K562 (cell line): ENCODE results near the gene TTC9C. TPM values are rescaled to one million over a fixed set of nuclear protein-coding genes. Genes with fewer than 3 reads are reported as not detected.

Source experiments
- ATAC-seq: fragments of 200-7000 bp; cut with Tn5 transposase; 3 replicates; pipeline ENCODE4 v1.9.1; 2020; ENCODE audit warnings: moderate library complexity
- BruUV-seq: library from RNA; stranded (reverse); fragments of 400-500 nt; replicated peaks from 2 replicates; lab custom pipeline; 2021; lab: Mats Ljungman, UMichigan
- CTCF ChIA-PET: fragments of 300-600 bp; formaldehyde crosslinking; extraction: SDS; loops from one replicate; lab custom pipeline; 2021; ENCODE audit warnings: low intra/inter-chr PET ratio; lab: Yijun Ruan, JAX
- POLR2A ChIA-PET: fragments of 300-600, 350-650 bp; sonication (Branson Sonifier 250); formaldehyde crosslinking; extraction: SDS; loops from one replicate; lab custom pipeline; 2021; ENCODE audit warnings: antibody characterized with exemption, inconsistent platforms; lab: Yijun Ruan, JAX
- DNase-seq, 4 experiments: peaks; one replicate each; pipeline versions ENCODE4 v3.0.0 to v3.0.0-alpha.2; 2011 to 2018; ENCODE audit warnings: low spot score in 3 of 4, mixed read lengths in 3 of 4; ENCODE audit errors: extremely low read depth in 1 of 4
- FAIRE-seq: peaks from 2 replicates; lab custom pipeline; 2011; peaks lifted over from hg19 to GRCh38; lab: Jason Lieb, UNC
- H2AFZ ChIP-seq: 2 replicates; pipeline ENCODE4 v1.6.0; 2011; ENCODE audit warnings: low read depth, low read length, control low read depth, inconsistent platforms
- H3K27ac ChIP-seq: fragments of 200-600 bp; 3 replicates; pipeline ENCODE4 v1.8.0; 2011; ENCODE audit warnings: low read depth, mild to moderate bottlenecking, control low read depth, inconsistent platforms, low read length, moderate library complexity, mixed read lengths; ENCODE audit errors: extremely low read depth
- H3K27me3 ChIP-seq, 2 experiments: fragments of 300-600 bp in 1 of 2; 2 replicates in 1 of 2; 3 replicates in 1 of 2; pipeline versions ENCODE4 v1.6.0 to v1.8.0; 2011; ENCODE audit warnings: inconsistent platforms in 2 of 2, low read length in 2 of 2, mild to moderate bottlenecking in 1 of 2, mixed read lengths in 1 of 2, moderate library complexity in 1 of 2; ENCODE audit not compliant: control insufficient read depth in 2 of 2, insufficient read depth in 2 of 2
- H3K36me3 ChIP-seq: fragments of 300-600 bp; 3 replicates; pipeline ENCODE4 v1.8.0; 2011; ENCODE audit warnings: mild to moderate bottlenecking, low read length, inconsistent platforms; ENCODE audit not compliant: control insufficient read depth, insufficient read depth
- H3K4me1 ChIP-seq, 2 experiments: fragments of 200-600 bp in 1 of 2; replicated peaks in 1 of 2; 2 replicates in 1 of 2; 3 replicates in 1 of 2; pipeline versions ENCODE4 v1.5.1 to v1.8.0; 2011; ENCODE audit warnings: inconsistent platforms in 2 of 2, low read length in 2 of 2, mild to moderate bottlenecking in 1 of 2, mixed read lengths in 1 of 2, moderate library complexity in 1 of 2; ENCODE audit not compliant: control insufficient read depth in 2 of 2, insufficient read depth in 2 of 2
- H3K4me2 ChIP-seq: 2 replicates; pipeline ENCODE4 v1.6.1; 2011; ENCODE audit warnings: low read length, control low read depth, inconsistent platforms, mixed read lengths; ENCODE audit not compliant: insufficient read depth
- H3K4me3 ChIP-seq: fragments of 200-600 bp; sonication (generic), shearing (Covaris generic); 2 replicates; pipeline ENCODE4 v1.5.1; 2016; ENCODE audit warnings: control low read depth, inconsistent platforms
- H3K79me2 ChIP-seq: fragments of 200-600 bp; 3 replicates; pipeline ENCODE4 v1.8.0; 2011; ENCODE audit warnings: low read length, inconsistent platforms; ENCODE audit not compliant: control insufficient read depth, insufficient read depth
- H3K9ac ChIP-seq, 2 experiments: 2 replicates each; pipeline versions ENCODE4 v1.6.0 to v1.6.1; 2011; ENCODE audit warnings: low read depth in 2 of 2, low read length in 2 of 2, control low read depth in 1 of 2, inconsistent platforms in 1 of 2, mild to moderate bottlenecking in 1 of 2, mixed read lengths in 1 of 2; ENCODE audit not compliant: insufficient read depth in 1 of 2
- H3K9me1 ChIP-seq: one replicate; pipeline ENCODE4 v1.6.0; 2011; ENCODE audit warnings: inconsistent platforms, mild to moderate bottlenecking, low read length, moderate library complexity; ENCODE audit not compliant: control insufficient read depth, insufficient read depth
- H3K9me3 ChIP-seq: replicated peaks from 2 replicates; pipeline ENCODE4 v1.5.1; 2011; ENCODE audit warnings: low read depth, low read length, inconsistent platforms; ENCODE audit not compliant: control insufficient read depth, insufficient read depth
- H4K20me1 ChIP-seq: replicated peaks from 2 replicates; pipeline ENCODE4 v1.6.1; 2011; ENCODE audit warnings: low read length, inconsistent platforms, mixed read lengths; ENCODE audit not compliant: control insufficient read depth, insufficient read depth
- HBP1 ChIP-seq: fragments of 450-650 bp; formaldehyde crosslinking; IDR thresholded peaks from 2 replicates; pipeline ENCODE4 v1.4.0; 2022; ENCODE audit warnings: missing genetic modification characterization
- ILK ChIP-seq: fragments of 450-650 bp; IDR thresholded peaks from 2 replicates; pipeline ENCODE4 v1.6.1; 2016; ENCODE audit warnings: missing genetic modification characterization, low read depth, mild to moderate bottlenecking, missing compliant biosample characterization, moderate library complexity, borderline replicate concordance
- POLR2G ChIP-seq: fragments of 200-400 bp; formaldehyde crosslinking; IDR thresholded peaks from 2 replicates; pipeline ENCODE4 v1.6.1; 2017; ENCODE audit warnings: low read depth, mild to moderate bottlenecking, antibody characterized with exemption, low read length, moderate library complexity
- ZBTB33 ChIP-seq: sonication (generic); formaldehyde crosslinking; IDR thresholded peaks from 2 replicates; pipeline ENCODE4 v1.8.1; 2023; ENCODE audit warnings: mild to moderate bottlenecking, missing genetic modification reagents
- ZNF347 ChIP-seq: fragments of 450-650 bp; formaldehyde crosslinking; IDR thresholded peaks from 2 replicates; pipeline ENCODE4 v1.4.0; 2020; ENCODE audit warnings: low read depth, mild to moderate bottlenecking, moderate library complexity
- WGBS: fragments of 100-300 bp; shearing (Covaris generic); methylation state at CpG from one replicate; pipeline ENCODE4 v1.1.6; 2016; ENCODE audit warnings: low coverage, mixed read lengths; ENCODE audit not compliant: insufficient coverage; ENCODE audit errors: missing lambda C conversion rate; 5-methylcytosine and 5-hydroxymethylcytosine counted together
- in situ Hi-C: fragments of 300-500 bp; cut with MboI; formaldehyde crosslinking; loops from 4 replicates; pipeline ENCODE4 v1.15.0; 2018; ENCODE audit warnings: inconsistent platforms, mixed read lengths
- intact Hi-C: fragments of 100-400 bp; cut with micrococcal nuclease; formaldehyde crosslinking; loops from 2 replicates; pipeline ENCODE4 v1.14.2; 2022
- polyA plus RNA-seq, 8 experiments: library from polyadenylated mRNA; depleted of rRNA in 4 of 8; stranded (reverse) in 5 of 8; unstranded in 3 of 8; fragments of >200 nt; fragmentation: Nextera tagmentation in 2 of 8; fragmentation: Illumina TruSeq in 1 of 8; extraction: Ambion mirVana in 2 of 8; extraction: Trizol in 1 of 8; gene quantifications; 2 replicates each; pipeline versions ENCODE4 v1.2.1 to v1.2.3, GENCODE V29; 2011 to 2014; ENCODE audit warnings: inconsistent platforms in 1 of 8, missing spikeins in 1 of 8
- total RNA-seq, 7 experiments: library from RNA; depleted of rRNA in 6 of 7; stranded (reverse); fragments of >200 nt in 6 of 7; fragmentation: Illumina TruSeq in 2 of 7; extraction: Trizol in 2 of 7; gene quantifications; 2 replicates each; pipeline versions ENCODE4 v1.2.1 to v1.2.3, GENCODE V29; 2011 to 2021; ENCODE audit warnings: low replicate concordance in 1 of 7

Gene TTC9C
- total and polyA plus RNA-seq, 9 of the 15 experiments (the other 6 are each of a cell fraction or from before 2014, with no cell fraction given) = 32.8 to 59.0 (median 37.1) TPM

- H3K4me3 ChIP-seq = no peak overlapping the region
- H3K9me1 ChIP-seq = no peaks in the 10 kb centered on the region
- ChIA-PET CTCF (no interaction called here), POLR2A (interaction anchor here (0.5 to 2.9 kb wide), 4 partner anchors 10 to 91 kb away, joined by 3 to 17 read pairs (median 6); partner anchors contain the start of genes C11orf98, CSKMT, LBHD1 and TUT1)
- peaks cover 8% of the 10 kb centered on the region for H3K36me3 ChIP-seq
- in situ Hi-C loops = no loop called here
- no TSS peak for BruUV-seq
- no peak overlapping the region for H3K4me2 ChIP-seq
- no peaks in the 10 kb centered on the region for H3K9me3 ChIP-seq
- no peaks in the 10 kb centered on the region for H3K27me3 ChIP-seq
- ATAC-seq = no peak
- H2AFZ ChIP-seq = peak overlapping the region; percentile 71
- DNase-seq = no peak
- peak overlapping the region in 1 of 2 experiments; percentile 41; a peak in 1 of 4 replicates for H3K9ac ChIP-seq
- 79% methylated on average over 7 of the region's 7 CpGs for WGBS
- H3K79me2 ChIP-seq = peaks cover 19% of the 10 kb centered on the region
- H4K20me1 ChIP-seq = no peaks in the 10 kb centered on the region
- no peak for TF ChIP-seq ZNF347 (CRISPR knock-in tag)
- TF ChIP-seq ILK (tag) = no peak
- peak; percentile 40; the same call in 1 of the 2 replicates for TF ChIP-seq ZBTB33
- no peak for TF ChIP-seq POLR2G
- TF ChIP-seq HBP1 (CRISPR knock-in tag) = no peak
- peak overlapping the region; percentile 67 for H3K27ac ChIP-seq
- no peak for FAIRE-seq
- H3K4me1 ChIP-seq = peaks cover 16 to 34% of the 10 kb centered on the region in 2 experiments; a peak in 4 of 5 replicates
- intact Hi-C loops = loop anchor here (5.0 kb wide), 2 partner anchors 200 to 300 kb away; partner anchors contain the start of gene SLC3A2
Measured at GRCh38 chr11:62682518-62682917, 45.8 kb upstream of the TTC9C start.
